H9 (cell line): ENCODE data around the gene ULBP3. TPM values are rescaled to one million over a fixed set of nuclear protein-coding genes. Genes with fewer than 3 reads are reported as not detected.
A peak's percentile ranks its signal among the peaks of the same experiment; 100 is the strongest.

ENCODE experiments used
- DNase-seq: peaks from one replicate; pipeline ENCODE4 v3.0.0-alpha.2; 2017
- H2AFZ ChIP-seq: one replicate; pipeline ENCODE4 v1.6.1; 2013; ENCODE audit warnings: mild to moderate bottlenecking, low read length, control low read depth, moderate library complexity
- H2AK5ac ChIP-seq: 2 replicates; pipeline ENCODE4 v1.6.1; 2013; ENCODE audit warnings: low read length, control low read depth, mixed read lengths; ENCODE audit not compliant: insufficient read length
- H2BK120ac ChIP-seq: one replicate; pipeline ENCODE4 v1.6.1; 2013; ENCODE audit warnings: low read depth, mild to moderate bottlenecking, low read length, control low read depth, inconsistent platforms; ENCODE audit not compliant: poor library complexity, severe bottlenecking
- H2BK12ac ChIP-seq: 2 replicates; pipeline ENCODE4 v1.6.1; 2013; ENCODE audit warnings: low read length, control low read depth, mixed read lengths, low read depth; ENCODE audit not compliant: insufficient read length
- H2BK15ac ChIP-seq: 2 replicates; pipeline ENCODE4 v1.6.1; 2013; ENCODE audit warnings: low read depth, low read length, control low read depth
- H2BK20ac ChIP-seq: one replicate; pipeline ENCODE4 v1.6.1; 2013; ENCODE audit warnings: low read depth, mild to moderate bottlenecking, low read length, control low read depth, inconsistent platforms; ENCODE audit not compliant: poor library complexity, severe bottlenecking
- H2BK5ac ChIP-seq: 2 replicates; pipeline ENCODE4 v1.6.1; 2013; ENCODE audit warnings: low read length, control low read depth, mixed read lengths; ENCODE audit not compliant: insufficient read length
- H3K14ac ChIP-seq: 2 replicates; pipeline ENCODE4 v1.6.1; 2013; ENCODE audit warnings: low read length, control low read depth; ENCODE audit not compliant: insufficient read depth
- H3K18ac ChIP-seq: 2 replicates; pipeline ENCODE4 v1.6.1; 2013; ENCODE audit warnings: low read depth, mild to moderate bottlenecking, mixed read lengths, low read length, control low read depth; ENCODE audit not compliant: insufficient read length
- H3K23ac ChIP-seq: 2 replicates; pipeline ENCODE4 v1.6.1; 2013; ENCODE audit warnings: low read length, control low read depth, mixed read lengths, low read depth; ENCODE audit not compliant: insufficient read length
- H3K23me2 ChIP-seq: 2 replicates; pipeline ENCODE4 v1.6.1; 2013; ENCODE audit warnings: low read depth, mild to moderate bottlenecking, mixed read lengths, low read length, control low read depth; ENCODE audit not compliant: insufficient read length, poor library complexity, severe bottlenecking
- H3K27ac ChIP-seq: 2 replicates; pipeline ENCODE4 v1.5.1; 2013; ENCODE audit warnings: low read length, control low read depth, mixed read lengths, low read depth; ENCODE audit not compliant: insufficient read length
- H3K27me3 ChIP-seq: 2 replicates; pipeline ENCODE4 v1.6.1; 2013; ENCODE audit warnings: low read length, control low read depth, inconsistent platforms; ENCODE audit not compliant: insufficient read depth
- H3K4ac ChIP-seq: 2 replicates; pipeline ENCODE4 v1.6.1; 2013; ENCODE audit warnings: low read depth, mild to moderate bottlenecking, control low read depth, inconsistent platforms, low read length, moderate library complexity
- H3K4me1 ChIP-seq: 2 replicates; pipeline ENCODE4 v1.6.1; 2013; ENCODE audit warnings: low read length, control low read depth, inconsistent platforms; ENCODE audit not compliant: insufficient read depth
- H3K4me2 ChIP-seq: 2 replicates; pipeline ENCODE4 v1.6.1; 2013; ENCODE audit warnings: low read length, control low read depth, mixed read lengths; ENCODE audit not compliant: insufficient read length, insufficient read depth
- H3K56ac ChIP-seq: 2 replicates; pipeline ENCODE4 v1.6.1; 2013; ENCODE audit warnings: low read depth, mild to moderate bottlenecking, mixed read lengths, low read length, control low read depth; ENCODE audit not compliant: insufficient read length
- H3K79me1 ChIP-seq: 2 replicates; pipeline ENCODE4 v1.6.1; 2013; ENCODE audit warnings: low read depth, mild to moderate bottlenecking, moderate library complexity, low read length, control low read depth, inconsistent platforms; ENCODE audit not compliant: insufficient read depth, poor library complexity, severe bottlenecking
- H3K79me2 ChIP-seq: 2 replicates; pipeline ENCODE4 v1.6.1; 2013; ENCODE audit warnings: low read length, control low read depth, inconsistent platforms; ENCODE audit not compliant: insufficient read depth
- H3K9ac ChIP-seq: 2 replicates; pipeline ENCODE4 v1.6.1; 2013; ENCODE audit warnings: low read length, control low read depth, mixed read lengths; ENCODE audit not compliant: insufficient read length; ENCODE audit errors: extremely low read depth
- H3K9me3 ChIP-seq: one replicate; pipeline ENCODE4 v1.6.1; 2013; ENCODE audit warnings: low read depth, low read length, inconsistent platforms; ENCODE audit not compliant: control insufficient read depth
- H3T11ph ChIP-seq: one replicate; pipeline ENCODE4 v1.6.1; 2013; ENCODE audit warnings: mild to moderate bottlenecking, low read length, control low read depth, inconsistent platforms
- H4K20me1 ChIP-seq: one replicate; pipeline ENCODE4 v1.6.1; 2013; ENCODE audit not compliant: control insufficient read depth, insufficient read length, insufficient read depth
- H4K5ac ChIP-seq: 2 replicates; pipeline ENCODE4 v1.6.1; 2013; ENCODE audit warnings: low read depth, mild to moderate bottlenecking, mixed read lengths, low read length, control low read depth; ENCODE audit not compliant: insufficient read length
- H4K8ac ChIP-seq: replicated peaks from 2 replicates; pipeline ENCODE4 v1.6.1; 2013; ENCODE audit warnings: low read length, control low read depth, mixed read lengths, low read depth; ENCODE audit not compliant: insufficient read length
- H4K91ac ChIP-seq: 2 replicates; pipeline ENCODE4 v1.6.1; 2013; ENCODE audit warnings: low read depth, mild to moderate bottlenecking, moderate library complexity, mixed read lengths, low read length, control low read depth; ENCODE audit not compliant: insufficient read length
- H3K27ac Mint-ChIP-seq, 3 experiments: 2 replicates in 2 of 3; 3 replicates in 1 of 3; pipeline ENCODE4 v1.8.0; 2020 to 2021; ENCODE audit warnings: mixed read lengths in 3 of 3, mild to moderate bottlenecking in 1 of 3, moderate library complexity in 1 of 3
- H3K27me3 Mint-ChIP-seq: 2 replicates; pipeline ENCODE4 v1.8.0; 2021; ENCODE audit warnings: low read depth, mild to moderate bottlenecking, moderate library complexity, mixed read lengths
- H3K36me3 Mint-ChIP-seq, 3 experiments: 2 replicates in 2 of 3; 3 replicates in 1 of 3; pipeline ENCODE4 v1.8.0; 2020 to 2021; ENCODE audit warnings: low read depth in 3 of 3, mixed read lengths in 3 of 3; ENCODE audit not compliant: insufficient read depth in 1 of 3
- H3K4me1 Mint-ChIP-seq, 2 experiments: 2 replicates each; pipeline ENCODE4 v1.8.0; 2020; ENCODE audit warnings: mixed read lengths in 2 of 2
- H3K4me3 Mint-ChIP-seq, 2 experiments: 2 replicates in 1 of 2; 3 replicates in 1 of 2; pipeline ENCODE4 v1.8.0; 2020 to 2021; ENCODE audit warnings: mild to moderate bottlenecking in 2 of 2, mixed read lengths in 2 of 2, moderate library complexity in 1 of 2
- H3K9me3 Mint-ChIP-seq, 2 experiments: 2 replicates in 1 of 2; 3 replicates in 1 of 2; pipeline ENCODE4 v1.8.0; 2020; ENCODE audit warnings: mild to moderate bottlenecking in 2 of 2, mixed read lengths in 2 of 2, moderate library complexity in 1 of 2
- WGBS: extraction: QIAGEN DNeasy Blood & Tissue Kit; methylation state at CpG from one replicate; pipeline ENCODE4 v1.1.7; 2013; ENCODE audit warnings: missing lambda C conversion rate, low lambda C conversion rate, mixed read lengths; ENCODE audit not compliant: insufficient read length; ENCODE audit errors: extremely low coverage; 5-methylcytosine and 5-hydroxymethylcytosine counted together
- total RNA-seq: library from RNA; stranded (reverse); gene quantifications from 2 replicates; pipeline ENCODE4 v1.2.1, GENCODE V29; 2021
- TF ChIP-seq, protein P1 (sequence below): fragments of 200-600 bp; sonication (generic); conservative IDR thresholded peaks from 3 replicates; pipeline ENCODE4 v1.8.0; 2021; ENCODE audit warnings: antibody characterized with exemption, mild to moderate bottlenecking

ULBP3 gene
- total RNA-seq, 1 experiment from 2014 or later: 5.8 TPM

DNA sequence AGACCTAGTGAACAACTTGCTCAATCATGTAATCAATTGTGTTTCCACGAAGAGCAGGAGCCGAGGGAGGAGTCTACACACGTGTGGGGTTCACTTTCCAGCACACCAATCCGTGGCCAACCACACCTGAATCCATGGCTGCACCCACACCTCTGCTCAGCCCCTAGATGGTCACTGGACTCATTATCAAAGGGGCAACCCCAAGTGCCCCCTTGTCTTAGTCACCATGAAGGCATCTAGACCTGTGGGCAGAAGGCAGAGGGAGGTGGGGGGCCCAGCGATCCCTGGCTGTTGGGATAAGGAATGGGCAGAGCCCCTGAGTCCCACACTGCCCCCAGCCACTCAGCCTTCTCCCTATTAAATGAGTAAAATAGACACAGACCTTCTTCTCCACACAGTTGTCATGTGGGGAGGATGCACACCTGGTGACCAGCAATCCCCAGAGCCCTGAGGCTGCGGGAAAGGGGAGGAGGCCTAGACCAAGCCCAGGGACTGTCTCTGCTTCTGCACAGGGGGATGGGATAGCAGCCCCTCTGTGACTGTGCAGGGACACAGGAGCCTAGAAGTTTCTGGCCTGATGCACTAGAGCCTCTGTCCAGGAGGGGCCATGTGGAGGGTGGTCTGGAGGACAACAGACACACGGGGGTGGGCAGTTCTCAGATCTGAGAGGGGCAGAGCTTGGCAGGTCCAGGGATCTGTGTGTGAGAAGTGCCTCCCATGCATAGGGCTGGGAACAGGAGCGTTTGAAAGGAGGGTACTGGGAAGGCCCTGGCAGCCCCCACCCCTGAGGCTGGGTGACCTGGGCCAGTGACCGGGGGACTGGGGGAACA lies 41.7 kb downstream of the ULBP3 start:
- H3K4me1 Mint-ChIP-seq: peaks cover 6 to 9% of the 10 kb centered on the region in 2 experiments; a peak in 3 of 4 replicates
- no peak for DNase-seq
- Histone ChIP-seq H3T11ph (no peak overlapping the region), H3K27ac (no peak overlapping the region), H3K79me1 (no peaks in the 10 kb centered on the region), H3K14ac (no peak overlapping the region), H3K23me2 (no peaks in the 10 kb centered on the region), H2AK5ac (no peak overlapping the region), H3K9me3 (no peaks in the 10 kb centered on the region), H4K91ac (no peak overlapping the region), H3K23ac (no peak overlapping the region), H3K4ac (no peak overlapping the region), H3K4me2 (no peak overlapping the region), H2BK12ac (no peak overlapping the region), H2AFZ (no peak overlapping the region), H2BK15ac (no peak overlapping the region), H4K5ac (no peak overlapping the region), H2BK20ac (no peak overlapping the region), H3K9ac (no peak overlapping the region), H2BK5ac (no peak overlapping the region), H4K20me1 (no peaks in the 10 kb centered on the region), H3K18ac (no peak overlapping the region), H4K8ac (no peak overlapping the region), H2BK120ac (no peak overlapping the region), H3K4me1 (no peaks in the 10 kb centered on the region), H3K79me2 (no peaks in the 10 kb centered on the region), H3K56ac (no peak overlapping the region), H3K27me3 (peaks cover 2% of the 10 kb centered on the region; the same call in 1 of the 2 replicates)
- peaks cover 37% of the 10 kb centered on the region for H3K27me3 Mint-ChIP-seq
- no CpG with 5 or more reads among the region's 9 CpGs for WGBS
- H3K27ac Mint-ChIP-seq: peak overlapping the region in 1 of 3 experiments; percentile 93; a peak in 1 of 7 replicates
- TF ChIP-seq, protein P1, sequence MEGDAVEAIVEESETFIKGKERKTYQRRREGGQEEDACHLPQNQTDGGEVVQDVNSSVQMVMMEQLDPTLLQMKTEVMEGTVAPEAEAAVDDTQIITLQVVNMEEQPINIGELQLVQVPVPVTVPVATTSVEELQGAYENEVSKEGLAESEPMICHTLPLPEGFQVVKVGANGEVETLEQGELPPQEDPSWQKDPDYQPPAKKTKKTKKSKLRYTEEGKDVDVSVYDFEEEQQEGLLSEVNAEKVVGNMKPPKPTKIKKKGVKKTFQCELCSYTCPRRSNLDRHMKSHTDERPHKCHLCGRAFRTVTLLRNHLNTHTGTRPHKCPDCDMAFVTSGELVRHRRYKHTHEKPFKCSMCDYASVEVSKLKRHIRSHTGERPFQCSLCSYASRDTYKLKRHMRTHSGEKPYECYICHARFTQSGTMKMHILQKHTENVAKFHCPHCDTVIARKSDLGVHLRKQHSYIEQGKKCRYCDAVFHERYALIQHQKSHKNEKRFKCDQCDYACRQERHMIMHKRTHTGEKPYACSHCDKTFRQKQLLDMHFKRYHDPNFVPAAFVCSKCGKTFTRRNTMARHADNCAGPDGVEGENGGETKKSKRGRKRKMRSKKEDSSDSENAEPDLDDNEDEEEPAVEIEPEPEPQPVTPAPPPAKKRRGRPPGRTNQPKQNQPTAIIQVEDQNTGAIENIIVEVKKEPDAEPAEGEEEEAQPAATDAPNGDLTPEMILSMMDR: no peak
- no peak overlapping the region for H3K4me3 Mint-ChIP-seq
- H3K36me3 Mint-ChIP-seq: no peaks in the 10 kb centered on the region
- no peaks in the 10 kb centered on the region for H3K9me3 Mint-ChIP-seq
